Left ventricle myocardium inferior (tissue), 1 donor: Measurements from ENCODE around the gene AKAP6. TPM values are rescaled to one million over a fixed set of nuclear protein-coding genes. Genes with fewer than 3 reads are reported as not detected.

Experiments
- DNase-seq: peaks from one replicate; pipeline ENCODE4 v3.0.0-alpha.2; 2020
- H3K27ac ChIP-seq: fragments of 200-600 bp; replicated peaks from 2 replicates; pipeline ENCODE4 v1.8.0; 2021
- H3K27me3 ChIP-seq: fragments of 200-600 bp; 2 replicates; pipeline ENCODE4 v1.8.0; 2021; ENCODE audit warnings: low read depth
- H3K36me3 ChIP-seq: fragments of 200-600 bp; 2 replicates; pipeline ENCODE4 v1.8.0; 2021
- H3K4me1 ChIP-seq: fragments of 200-600 bp; 2 replicates; pipeline ENCODE4 v1.8.0; 2021
- H3K4me3 ChIP-seq: fragments of 200-600 bp; 2 replicates; pipeline ENCODE4 v1.8.0; 2021; ENCODE audit warnings: mild to moderate bottlenecking, moderate library complexity
- H3K9me3 ChIP-seq: fragments of 200-600 bp; replicated peaks from 2 replicates; pipeline ENCODE4 v1.8.0; 2021
- intact Hi-C: fragments of 100-400 bp; cut with micrococcal nuclease; formaldehyde crosslinking; loops from one replicate; pipeline ENCODE4 v1.11.0; 2022
- total RNA-seq: library from RNA; stranded (reverse); fragmentation: NEBNext Ultra II Directional; extraction: Animal tissue kit (Norgen Biotek cat#: 25700); gene quantifications from one replicate; pipeline ENCODE4 v1.2.1, GENCODE V29; 2021
- TF ChIP-seq, protein P1 (sequence below): fragments of 200-600 bp; IDR thresholded peaks from 2 replicates; pipeline ENCODE4 v1.8.0; 2021; ENCODE audit warnings: antibody characterized with exemption, mild to moderate bottlenecking, borderline replicate concordance
- donor health status: DM: no; HTN: yes; CAD: no; lungs with severe emphysema.

Gene AKAP6
- total RNA-seq, 1 donor from 2014 or later, result 218 TPM

DNA sequence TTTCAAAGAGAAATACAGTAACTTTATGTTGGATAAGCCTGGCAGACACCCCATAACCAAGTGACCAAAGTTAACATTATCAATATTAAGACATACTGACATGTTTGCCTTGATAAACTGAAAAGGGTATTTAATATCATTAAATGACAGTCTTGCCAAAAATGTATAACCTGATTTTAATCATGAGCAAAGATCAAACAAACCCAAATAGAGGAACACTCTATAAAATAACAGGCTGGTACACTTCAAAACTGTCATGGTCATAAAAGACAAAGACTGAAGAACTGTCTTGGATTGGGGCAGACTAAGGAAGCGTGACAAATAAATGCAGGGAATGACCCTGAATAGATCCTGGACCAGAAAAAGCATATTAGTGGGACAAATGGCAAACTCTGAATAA, 64.0 kb downstream of the AKAP6 start:
- intact Hi-C loops, result no loop called here
- Histone ChIP-seq H3K4me3 (no peak overlapping the region), H3K27ac (no peak overlapping the region), H3K4me1 (peaks cover 22% of the 10 kb centered on the region), H3K9me3 (peaks cover 12% of the 10 kb centered on the region), H3K36me3 (no peaks in the 10 kb centered on the region), H3K27me3 (no peaks in the 10 kb centered on the region)
- no peak for DNase-seq
- TF ChIP-seq, protein P1, sequence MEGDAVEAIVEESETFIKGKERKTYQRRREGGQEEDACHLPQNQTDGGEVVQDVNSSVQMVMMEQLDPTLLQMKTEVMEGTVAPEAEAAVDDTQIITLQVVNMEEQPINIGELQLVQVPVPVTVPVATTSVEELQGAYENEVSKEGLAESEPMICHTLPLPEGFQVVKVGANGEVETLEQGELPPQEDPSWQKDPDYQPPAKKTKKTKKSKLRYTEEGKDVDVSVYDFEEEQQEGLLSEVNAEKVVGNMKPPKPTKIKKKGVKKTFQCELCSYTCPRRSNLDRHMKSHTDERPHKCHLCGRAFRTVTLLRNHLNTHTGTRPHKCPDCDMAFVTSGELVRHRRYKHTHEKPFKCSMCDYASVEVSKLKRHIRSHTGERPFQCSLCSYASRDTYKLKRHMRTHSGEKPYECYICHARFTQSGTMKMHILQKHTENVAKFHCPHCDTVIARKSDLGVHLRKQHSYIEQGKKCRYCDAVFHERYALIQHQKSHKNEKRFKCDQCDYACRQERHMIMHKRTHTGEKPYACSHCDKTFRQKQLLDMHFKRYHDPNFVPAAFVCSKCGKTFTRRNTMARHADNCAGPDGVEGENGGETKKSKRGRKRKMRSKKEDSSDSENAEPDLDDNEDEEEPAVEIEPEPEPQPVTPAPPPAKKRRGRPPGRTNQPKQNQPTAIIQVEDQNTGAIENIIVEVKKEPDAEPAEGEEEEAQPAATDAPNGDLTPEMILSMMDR, result no peak

DNA sequence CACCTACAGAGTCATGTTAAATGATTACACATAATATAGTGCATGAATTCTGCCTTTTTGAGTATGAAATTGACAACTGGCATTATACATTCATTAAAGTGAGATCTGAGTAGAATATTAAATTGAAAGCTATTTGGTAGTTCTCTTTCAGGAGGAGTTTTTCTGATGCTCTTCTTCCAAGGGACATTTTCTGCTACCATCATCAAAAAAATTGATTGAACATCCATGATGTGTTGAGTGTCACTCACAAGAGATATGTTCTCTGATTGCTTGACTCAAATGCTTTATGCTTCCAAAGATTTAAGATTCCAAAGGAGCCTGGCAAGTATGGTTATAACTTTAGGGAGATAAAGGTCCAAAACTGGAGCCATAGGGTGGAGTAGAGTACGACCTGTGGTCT, 64.9 kb downstream of the AKAP6 start:
- no peak for DNase-seq
- no peak overlapping the region for H3K4me3 ChIP-seq
- peaks cover 25% of the 10 kb centered on the region for H3K4me1 ChIP-seq
- TF ChIP-seq, protein P1, result no peak
- H3K9me3 ChIP-seq, result peaks cover 8% of the 10 kb centered on the region
- no peaks in the 10 kb centered on the region for H3K36me3 ChIP-seq
- intact Hi-C loops, result no loop called here
- no peaks in the 10 kb centered on the region for H3K27me3 ChIP-seq
- H3K27ac ChIP-seq, result no peak overlapping the region

DNA sequence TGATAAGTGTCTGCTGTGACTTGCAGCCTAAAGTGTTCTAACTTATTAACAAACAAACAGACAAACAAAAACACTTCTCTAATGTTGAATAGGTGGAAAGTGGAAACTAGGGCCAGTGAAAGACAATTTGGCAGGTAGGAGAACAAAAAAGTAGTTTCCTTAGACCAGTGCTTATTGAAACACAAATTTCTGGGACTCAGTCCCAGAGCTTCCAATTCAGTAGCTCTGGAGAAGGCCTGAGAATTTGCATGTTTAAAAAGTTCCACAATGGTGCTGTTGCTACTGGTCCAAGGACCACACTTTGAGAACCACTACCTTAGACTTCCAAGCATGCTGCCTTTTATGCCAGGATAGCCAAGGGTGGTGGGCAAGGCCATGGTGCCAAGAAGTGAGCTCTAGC, 67.8 kb downstream of the AKAP6 start:
- H3K27ac ChIP-seq, result no peak overlapping the region
- TF ChIP-seq, protein P1, result no peak
- no peaks in the 10 kb centered on the region for H3K27me3 ChIP-seq
- no peak for DNase-seq
- no peaks in the 10 kb centered on the region for H3K36me3 ChIP-seq
- peaks cover 24% of the 10 kb centered on the region for H3K4me1 ChIP-seq
- no peak overlapping the region for H3K4me3 ChIP-seq
- peaks cover 4% of the 10 kb centered on the region for H3K9me3 ChIP-seq
- intact Hi-C loops, result no loop called here

DNA sequence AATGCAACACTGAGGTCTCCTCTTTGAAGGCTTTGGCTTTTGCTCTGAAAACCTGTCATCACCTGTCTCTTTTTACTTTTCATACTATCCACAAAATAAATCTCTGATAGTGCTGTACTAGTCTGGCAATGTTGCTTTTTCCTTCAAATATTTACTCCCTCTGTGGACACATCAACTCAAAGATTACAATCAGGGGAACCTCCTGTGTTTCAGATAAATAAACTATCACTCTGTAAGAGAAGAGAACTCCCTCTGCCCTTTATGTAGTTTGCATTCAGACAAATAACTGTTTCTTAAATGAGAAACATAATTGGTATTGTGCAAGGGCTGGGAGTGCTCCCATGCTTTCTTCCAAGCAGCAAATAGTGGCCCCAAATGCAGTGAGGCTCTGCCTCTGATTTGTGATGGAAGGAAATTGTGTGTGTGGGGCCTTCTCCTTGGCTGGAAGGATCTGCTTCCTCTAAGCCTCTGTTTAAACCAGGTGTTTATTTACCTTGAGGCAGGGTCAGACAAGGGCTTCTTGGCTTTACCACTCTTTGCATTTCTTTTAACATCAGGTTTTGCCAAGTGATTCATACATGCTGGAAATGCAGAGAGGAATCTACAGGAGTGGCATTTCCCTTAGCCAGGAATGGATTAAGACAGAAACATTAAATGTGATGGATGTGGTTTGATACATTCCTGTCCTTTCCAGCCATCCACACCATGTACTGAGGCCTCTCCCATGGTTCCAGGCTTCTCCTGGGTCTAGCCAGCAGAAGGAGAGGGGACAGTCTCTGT, 69.0 kb downstream of the AKAP6 start:
- TF ChIP-seq, protein P1, result no peak
- intact Hi-C loops, result no loop called here
- peaks cover 31% of the 10 kb centered on the region for H3K4me1 ChIP-seq

DNA sequence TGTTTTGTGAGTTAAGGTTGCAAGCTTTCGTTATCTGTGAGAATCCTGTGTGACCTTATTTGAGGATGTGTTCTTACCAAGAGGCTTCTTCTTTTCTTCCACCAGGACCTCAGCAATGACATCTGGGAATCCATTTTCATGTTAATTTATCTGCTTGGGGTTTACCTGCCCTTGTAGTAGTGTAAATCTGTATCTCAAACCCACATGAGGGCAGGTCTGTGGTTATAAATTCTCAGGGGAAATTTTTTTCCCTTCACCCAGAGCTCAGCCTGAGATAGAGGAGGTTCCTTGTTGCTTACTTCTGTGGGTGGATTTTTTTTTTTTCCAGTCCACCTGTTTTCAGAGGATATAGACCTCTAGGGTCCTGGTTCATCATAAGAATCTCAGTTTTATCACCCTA, 70.8 kb downstream of the AKAP6 start:
- Histone ChIP-seq H3K27me3 (no peaks in the 10 kb centered on the region), H3K9me3 (no peaks in the 10 kb centered on the region), H3K4me1 (peaks cover 32% of the 10 kb centered on the region), H3K27ac (no peak overlapping the region), H3K4me3 (no peak overlapping the region), H3K36me3 (no peaks in the 10 kb centered on the region)
- no peak for DNase-seq
- TF ChIP-seq, protein P1, result no peak
- intact Hi-C loops, result no loop called here

More for the DNA sequence above, 69.0 kb downstream of the AKAP6 start:
- Histone ChIP-seq H3K36me3 (no peaks in the 10 kb centered on the region), H3K4me3 (no peak overlapping the region), H3K27ac (peak overlapping the region; percentile 23), H3K9me3 (no peaks in the 10 kb centered on the region), H3K27me3 (no peaks in the 10 kb centered on the region)
- DNase-seq, result no peak
